AG10803 (cell line): ENCODE data around the gene HELZ.
"Not testable (repeated sequence)": the region's sequence is repeated elsewhere in the genome, so short reads cannot be mapped to it uniquely, and the experiment has no call there.

ENCODE experiments used
- DNase-seq: peaks from one replicate; pipeline ENCODE4 v3.0.0; 2010; ENCODE audit warnings: low read depth
- H3K4me3 ChIP-seq: 2 replicates; pipeline ENCODE4 v1.5.1; 2011; ENCODE audit warnings: mild to moderate bottlenecking, low read length, control low read depth
- CTCF ChIP-seq: conservative IDR thresholded peaks from 2 replicates; pipeline ENCODE4 v1.5.1; 2011; ENCODE audit warnings: mild to moderate bottlenecking, low read length, control low read depth, inconsistent platforms

HELZ gene

DNA sequence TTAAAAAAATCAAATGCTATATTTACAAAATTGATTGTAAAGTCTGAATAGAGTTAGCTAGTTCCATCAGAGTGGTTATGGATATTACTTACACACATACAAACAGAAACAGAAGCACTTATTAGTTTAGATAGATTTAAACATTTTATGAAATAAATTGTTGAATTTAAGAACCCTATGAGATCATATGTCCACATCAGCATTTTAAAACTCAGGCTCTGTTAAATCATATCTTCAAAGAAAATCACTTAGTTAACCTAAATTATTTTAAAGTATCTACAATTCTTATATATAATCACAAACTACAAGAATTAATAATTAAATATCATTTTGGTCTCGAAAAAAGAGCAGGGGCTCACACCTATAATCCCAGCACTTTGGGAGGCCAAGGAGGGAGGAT is 42.5 kb downstream of the HELZ start:
- no peak overlapping the region for H3K4me3 ChIP-seq
- DNase-seq = no peak
- no peak for TF ChIP-seq CTCF

DNA sequence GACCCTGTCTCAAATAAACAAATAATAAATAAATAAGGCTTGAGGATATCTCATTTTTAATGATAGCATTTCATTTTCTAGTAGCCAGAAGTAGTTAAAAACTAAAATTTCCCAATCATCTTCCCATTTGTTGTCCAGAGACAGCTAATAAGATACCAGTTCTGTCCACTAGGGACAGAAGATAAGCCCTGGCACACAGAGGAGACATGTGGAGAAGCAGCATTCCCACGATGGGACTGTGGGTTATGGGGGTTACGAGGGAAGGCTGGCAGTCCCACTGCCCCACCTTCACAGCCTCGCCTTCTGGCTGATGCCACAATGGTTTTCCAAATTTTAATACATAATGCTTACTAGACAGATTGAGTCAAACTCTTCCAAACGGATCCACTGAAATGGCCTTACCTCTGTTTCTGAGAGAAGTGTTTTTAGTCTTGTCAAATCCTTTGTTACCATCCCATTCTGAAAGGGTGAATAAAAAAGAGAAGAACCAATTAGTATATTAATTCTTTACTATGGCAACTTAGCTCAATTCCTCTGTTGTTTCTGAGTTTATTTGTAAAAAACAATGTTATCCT is 44.2 kb downstream of the HELZ start:
- no peak for DNase-seq
- no peak overlapping the region for H3K4me3 ChIP-seq
- peak; percentile 57 for TF ChIP-seq CTCF

DNA sequence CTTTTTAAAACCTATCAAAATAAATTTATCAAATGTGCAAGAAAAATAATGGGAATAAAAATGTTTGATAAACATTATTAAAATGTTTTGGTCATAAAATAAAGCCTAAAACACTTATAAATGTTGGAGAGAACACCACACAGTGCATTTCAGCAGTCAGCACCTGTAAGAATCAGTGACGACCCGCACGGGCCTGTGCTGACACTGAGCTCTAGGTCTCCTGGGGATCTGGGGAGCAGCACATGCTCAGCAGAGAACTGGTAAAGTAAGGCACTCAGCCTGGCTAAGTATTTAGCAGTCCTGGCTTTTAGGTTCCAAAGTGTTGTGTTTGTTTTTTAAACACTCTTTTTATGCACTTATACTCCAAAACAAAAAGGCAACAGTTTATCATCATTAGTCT is 46.9 kb downstream of the HELZ start:
- DNase-seq = no peak
- H3K4me3 ChIP-seq = no peak overlapping the region
- TF ChIP-seq CTCF = no peak

GRCh38 chr17:67197023-67197422 is 48.0 kb downstream of the HELZ start:
- not testable (repeated sequence) for DNase-seq, H3K4me3 ChIP-seq

- H3K4me3 ChIP-seq = no peak overlapping the region
- TF ChIP-seq CTCF = no peak
- DNase-seq = no peak
These were observed 48.6 kb downstream of the HELZ start for GRCh38 chr17:67196422-67196821.

- H3K4me3 ChIP-seq = no peak overlapping the region
- TF ChIP-seq CTCF = no peak
- peak; percentile 88 for DNase-seq
These were observed 50.9 kb downstream of the HELZ start for GRCh38 chr17:67194134-67194533.

- no peak for DNase-seq
- no peak overlapping the region for H3K4me3 ChIP-seq
- no peak for TF ChIP-seq CTCF
These were observed 57.1 kb downstream of the HELZ start for GRCh38 chr17:67187927-67188326.

- no peak overlapping the region for H3K4me3 ChIP-seq
- no peak for TF ChIP-seq CTCF
- DNase-seq = no peak
These were observed 58.2 kb downstream of the HELZ start for GRCh38 chr17:67186782-67187181.
